K562 (cell line): ENCODE measurements around the gene FAM174C. TPM values are rescaled to one million over a fixed set of nuclear protein-coding genes. Genes with fewer than 3 reads are reported as not detected.

Source experiments
- ATF1 ChIP-seq, 2 experiments: fragments of 450-650 bp in 1 of 2; IDR thresholded peaks; 2 replicates each; pipeline ENCODE4 v1.6.1; 2016; ENCODE audit warnings: missing compliant biosample characterization in 1 of 2, missing genetic modification characterization in 1 of 2
- BCL6 ChIP-seq: fragments of 250-450 bp; sonication (Bioruptor Pico); IDR thresholded peaks from 2 replicates; pipeline ENCODE4 v1.4.0; 2020
- BRF2 ChIP-seq: IDR thresholded peaks from 3 replicates; pipeline ENCODE4 v1.6.1; 2011; ENCODE audit warnings: borderline replicate concordance, mild to moderate bottlenecking; ENCODE audit not compliant: insufficient read length, insufficient read depth
- CXXC5 ChIP-seq: fragments of 250-450 bp; sonication (Bioruptor Pico); IDR thresholded peaks from 2 replicates; pipeline ENCODE4 v1.8.0; 2022; ENCODE audit warnings: inconsistent platforms, mild to moderate bottlenecking, moderate library complexity
- HDGF ChIP-seq: fragments of 450-650 bp; IDR thresholded peaks from 2 replicates; pipeline ENCODE4 v1.6.1; 2016
- HMGN3 ChIP-seq: IDR thresholded peaks from 2 replicates; pipeline ENCODE4 v1.6.1; 2011; ENCODE audit warnings: borderline replicate concordance, low read depth, mild to moderate bottlenecking, mixed read lengths, low read length; ENCODE audit not compliant: insufficient read length; ENCODE audit errors: extremely low read depth
- MAFG ChIP-seq: fragments of 450-650 bp; conservative IDR thresholded peaks from 2 replicates; pipeline ENCODE4 v1.6.1; 2016; ENCODE audit warnings: missing genetic modification characterization, missing compliant biosample characterization
- MBD2 ChIP-seq: sonication (generic); IDR thresholded peaks from 2 replicates; pipeline ENCODE4 v1.6.1; 2016; ENCODE audit warnings: low read depth, borderline replicate concordance
- MYBL2 ChIP-seq, 2 experiments: fragments of 450-650 bp in 1 of 2; sonication (generic) in 1 of 2; formaldehyde crosslinking in 1 of 2; IDR thresholded peaks; 2 replicates each; pipeline versions ENCODE4 v1.6.1 to v1.8.1; 2017 to 2022; ENCODE audit warnings: borderline replicate concordance in 1 of 2, inconsistent platforms in 1 of 2, low read depth in 1 of 2, mild to moderate bottlenecking in 1 of 2, missing genetic modification reagents in 1 of 2, moderate library complexity in 1 of 2
- MYC ChIP-seq, 2 experiments: fragments of 250-450 bp in 1 of 2; sonication (Bioruptor Pico) in 1 of 2; IDR thresholded peaks; 2 replicates each; pipeline versions ENCODE4 v1.5.1 to v1.6.1; 2012 to 2021; ENCODE audit warnings: low read depth in 2 of 2, borderline replicate concordance in 1 of 2, improper control_type of control experiment in 1 of 2, low read length in 1 of 2, mild to moderate bottlenecking in 1 of 2, moderate library complexity in 1 of 2
- NRF1 ChIP-seq, 2 experiments: fragments of 450-650 bp; IDR thresholded peaks in 1 of 2; conservative IDR thresholded peaks in 1 of 2; 2 replicates each; pipeline ENCODE4 v1.6.1; 2014; ENCODE audit warnings: mild to moderate bottlenecking in 2 of 2
- PATZ1 ChIP-seq: fragments of 250-450 bp; sonication (Bioruptor Pico); IDR thresholded peaks from 2 replicates; pipeline ENCODE4 v1.5.0; 2020; ENCODE audit warnings: mild to moderate bottlenecking, borderline replicate concordance
- SIX5 ChIP-seq, 2 experiments: IDR thresholded peaks; 2 replicates each; pipeline ENCODE4 v1.6.1; 2011; ENCODE audit warnings: low read length in 2 of 2, borderline replicate concordance in 1 of 2, low read depth in 1 of 2, mild to moderate bottlenecking in 1 of 2, moderate library complexity in 1 of 2; ENCODE audit not compliant: insufficient read depth in 1 of 2
- SNRNP70 ChIP-seq: fragments of 200-400 bp; formaldehyde crosslinking; optimal IDR thresholded peaks from 2 replicates; pipeline ENCODE3; 2017; ENCODE audit warnings: low read depth, low read length
- TAF9B ChIP-seq: fragments of 450-650 bp; IDR thresholded peaks from 2 replicates; pipeline ENCODE4 v1.6.1; 2018; ENCODE audit warnings: mild to moderate bottlenecking; ENCODE audit not compliant: partially characterized antibody
- TBP ChIP-seq: optimal IDR thresholded peaks from 2 replicates; pipeline ENCODE3; 2011; ENCODE audit warnings: low read depth, low read length, improper control_type of control experiment
- ZBTB2 ChIP-seq: fragments of 450-650 bp; IDR thresholded peaks from 2 replicates; pipeline ENCODE4 v1.6.1; 2016; ENCODE audit warnings: antibody characterized with exemption
- ZFX ChIP-seq: sonication (generic); formaldehyde crosslinking; IDR thresholded peaks from 2 replicates; pipeline ENCODE4 v1.8.0; 2022; ENCODE audit warnings: mild to moderate bottlenecking, missing genetic modification reagents, moderate library complexity
- ZKSCAN3 ChIP-seq: fragments of 250-450 bp; sonication (Bioruptor Pico); IDR thresholded peaks from 2 replicates; pipeline ENCODE4 v1.4.0; 2020
- polyA plus RNA-seq, 8 experiments: library from polyadenylated mRNA; depleted of rRNA in 4 of 8; stranded (reverse) in 5 of 8; unstranded in 3 of 8; fragments of >200 nt; fragmentation: Nextera tagmentation in 2 of 8; fragmentation: Illumina TruSeq in 1 of 8; extraction: Ambion mirVana in 2 of 8; extraction: Trizol in 1 of 8; gene quantifications; 2 replicates each; pipeline versions ENCODE4 v1.2.1 to v1.2.3, GENCODE V29; 2011 to 2014; ENCODE audit warnings: inconsistent platforms in 1 of 8, missing spikeins in 1 of 8
- total RNA-seq, 7 experiments: library from RNA; depleted of rRNA in 6 of 7; stranded (reverse); fragments of >200 nt in 6 of 7; fragmentation: Illumina TruSeq in 2 of 7; extraction: Trizol in 2 of 7; gene quantifications; 2 replicates each; pipeline versions ENCODE4 v1.2.1 to v1.2.3, GENCODE V29; 2011 to 2021; ENCODE audit warnings: low replicate concordance in 1 of 7
- TF ChIP-seq, protein P1 (sequence below): sonication (generic); IDR thresholded peaks from 2 replicates; pipeline ENCODE4 v1.6.1; 2016

The FAM174C gene
- total and polyA plus RNA-seq, 9 of the 15 experiments (the other 6 are each of a cell fraction or from before 2014, with no cell fraction given): 0.66 to 89.6 (median 20.3) TPM

- TF ChIP-seq ZBTB2 (no peak), MYC (IDR thresholded peaks at IDR 0.05; ENCODE audit: low read depth, low read length) (no peak; the same call in 1 of the 2 replicates), MYC (CRISPR knock-in tag; IDR thresholded peaks at IDR 0.05; ENCODE audit: borderline replicate concordance, low read depth) (no peak), BRF2 (no peak), ZKSCAN3 (CRISPR knock-in tag) (no peak), HDGF (no peak), PATZ1 (CRISPR knock-in tag) (no peak), SNRNP70 (no peak), MAFG (tag) (no peak), NRF1 (conservative IDR thresholded peaks at IDR 0.05 in 1 of 2, IDR thresholded peaks at IDR 0.05 in 1 of 2) (peak; percentile 54 to 62), HMGN3 (no peak), MYBL2 (IDR thresholded peaks at IDR 0.05; ENCODE audit: low read depth) (no peak), MYBL2 (CRISPR knock-in tag; IDR thresholded peaks at IDR 0.05; ENCODE audit: borderline replicate concordance) (no peak), ATF1 (CRISPR knock-in tag; IDR thresholded peaks at IDR 0.05) (no peak), ATF1 (tag; IDR thresholded peaks at IDR 0.05) (no peak; the same call in 1 of the 2 replicates), BCL6 (no peak), ZFX (no peak; the same call in 1 of the 2 replicates), MBD2 (no peak), TBP (peak; percentile 13), SIX5 (IDR thresholded peaks at IDR 0.05; ENCODE audit: borderline replicate concordance in 1 of 2, insufficient read depth in 1 of 2, low read depth in 1 of 2, low read length in 2 of 2) (no peak), TAF9B (no peak), CXXC5 (CRISPR knock-in tag) (peak; percentile 75)
- TF ChIP-seq, protein P1, sequence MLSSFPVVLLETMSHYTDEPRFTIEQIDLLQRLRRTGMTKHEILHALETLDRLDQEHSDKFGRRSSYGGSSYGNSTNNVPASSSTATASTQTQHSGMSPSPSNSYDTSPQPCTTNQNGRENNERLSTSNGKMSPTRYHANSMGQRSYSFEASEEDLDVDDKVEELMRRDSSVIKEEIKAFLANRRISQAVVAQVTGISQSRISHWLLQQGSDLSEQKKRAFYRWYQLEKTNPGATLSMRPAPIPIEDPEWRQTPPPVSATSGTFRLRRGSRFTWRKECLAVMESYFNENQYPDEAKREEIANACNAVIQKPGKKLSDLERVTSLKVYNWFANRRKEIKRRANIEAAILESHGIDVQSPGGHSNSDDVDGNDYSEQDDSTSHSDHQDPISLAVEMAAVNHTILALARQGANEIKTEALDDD: no peak
Observed at GRCh38 chr19:1250437-1251260, 24.7 kb upstream of the FAM174C start (continued).
